Brain pericyte (primary cell): ENCODE measurements around the gene RALGPS1.

ENCODE experiments used
- DNase-seq: peaks from one replicate; pipeline ENCODE4 v3.0.0-alpha.2; 2012; ENCODE audit warnings: low read depth, low spot score

Gene RALGPS1

GRCh38 chr9:127185931-127186781 is 271.6 kb downstream of the RALGPS1 start:
- DNase-seq: peak; percentile 87

DNA sequence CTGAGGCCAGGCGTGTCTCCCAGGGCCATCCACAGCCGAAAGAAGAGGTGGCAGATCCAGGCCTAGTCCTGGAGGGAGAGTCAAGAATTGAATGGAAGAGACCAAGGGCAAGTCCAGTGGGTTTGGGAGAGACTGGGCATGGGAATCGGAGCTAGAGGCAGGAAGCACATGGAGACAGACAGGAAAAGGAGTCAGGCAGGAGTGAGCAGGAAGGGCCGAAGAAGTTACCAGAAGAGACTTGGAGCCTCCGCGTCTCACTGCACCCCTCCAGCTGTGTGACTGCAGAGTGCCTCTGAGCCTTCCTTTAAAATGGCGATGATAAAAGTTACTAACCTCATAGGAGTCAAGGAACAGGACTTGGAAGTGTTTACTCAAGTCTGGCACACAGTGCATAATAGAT is 272.2 kb downstream of the RALGPS1 start:
- no peak for DNase-seq

DNA sequence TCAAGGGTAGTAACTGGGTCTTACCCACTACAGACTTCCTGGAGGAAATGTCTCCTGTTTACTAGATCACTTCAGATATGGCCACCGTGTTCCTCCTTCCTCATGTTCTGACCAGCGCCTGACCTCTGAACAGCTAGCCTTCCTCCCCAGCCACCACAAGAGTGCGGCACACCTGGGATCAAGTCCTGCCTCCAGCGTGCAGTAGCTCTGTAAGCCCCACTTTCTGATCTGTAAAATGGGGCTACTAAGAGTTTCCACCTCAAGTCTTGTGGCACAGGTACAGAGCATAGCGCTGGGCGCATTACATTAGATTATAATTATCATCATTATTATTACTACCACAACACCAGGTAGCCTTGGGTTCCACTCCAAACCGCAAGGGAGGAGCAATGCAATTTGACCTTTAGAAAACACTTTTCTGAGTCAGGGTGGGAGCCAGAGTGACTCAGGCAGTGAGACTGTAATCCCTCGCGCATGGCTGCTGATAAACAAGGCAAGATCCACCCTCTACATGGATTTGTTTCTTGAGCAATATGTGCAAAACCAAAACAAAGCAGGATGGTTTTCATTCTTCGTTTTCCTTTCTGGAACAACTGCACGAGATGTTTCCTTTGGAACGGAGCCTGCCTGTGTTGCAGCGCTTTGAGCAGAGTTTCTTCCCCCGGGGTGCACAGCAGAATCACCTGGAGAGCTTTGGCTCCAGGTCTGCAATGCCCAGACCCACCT is 272.8 kb downstream of the RALGPS1 start:
- peak; percentile 93 for DNase-seq

DNA sequence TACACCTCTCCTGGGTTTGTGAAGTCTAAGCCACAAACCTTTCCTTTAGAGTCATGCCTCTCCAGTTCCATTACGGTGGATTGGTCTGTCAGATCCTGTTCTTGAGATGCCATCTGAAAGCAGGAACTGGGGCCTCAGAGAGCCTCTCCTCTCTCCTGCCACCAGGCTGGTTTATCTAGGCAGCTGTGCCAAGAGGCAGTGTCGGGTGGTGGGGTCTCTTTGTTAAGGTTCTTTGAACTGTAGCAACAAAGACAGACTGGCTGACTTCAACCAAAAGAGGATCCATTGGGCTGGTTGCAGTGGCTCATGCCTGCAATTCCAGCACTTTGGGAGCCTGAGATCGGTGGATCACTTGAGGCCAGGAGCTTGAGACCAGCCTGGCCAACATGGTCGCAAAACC is 273.8 kb downstream of the RALGPS1 start:
- DNase-seq: no peak

DNA sequence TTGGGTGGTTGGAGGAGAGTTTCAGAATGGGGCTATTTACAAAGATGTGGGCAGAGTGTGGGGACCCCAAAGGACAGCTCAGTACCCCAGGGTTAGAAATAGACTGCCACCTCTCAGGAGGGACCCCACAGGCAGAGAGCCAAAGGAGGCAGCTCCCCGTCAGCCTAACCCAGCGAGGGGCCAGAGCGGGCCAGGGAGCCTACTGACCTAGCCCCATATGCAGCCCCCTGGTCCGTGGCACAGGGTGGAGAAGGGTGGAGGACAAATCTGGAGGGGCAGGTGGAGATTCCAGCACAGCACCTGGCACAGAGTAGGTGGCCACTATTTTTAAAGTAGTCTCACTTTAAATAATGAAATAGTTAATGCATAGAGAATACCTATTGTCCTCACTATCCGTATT is 275.0 kb downstream of the RALGPS1 start:
- DNase-seq: no peak

- no peak for DNase-seq
Observed at GRCh38 chr9:127192744-127193143, 278.2 kb downstream of the RALGPS1 start.

GRCh38 chr9:127193483-127193882 is 278.9 kb downstream of the RALGPS1 start:
- no peak for DNase-seq

DNA sequence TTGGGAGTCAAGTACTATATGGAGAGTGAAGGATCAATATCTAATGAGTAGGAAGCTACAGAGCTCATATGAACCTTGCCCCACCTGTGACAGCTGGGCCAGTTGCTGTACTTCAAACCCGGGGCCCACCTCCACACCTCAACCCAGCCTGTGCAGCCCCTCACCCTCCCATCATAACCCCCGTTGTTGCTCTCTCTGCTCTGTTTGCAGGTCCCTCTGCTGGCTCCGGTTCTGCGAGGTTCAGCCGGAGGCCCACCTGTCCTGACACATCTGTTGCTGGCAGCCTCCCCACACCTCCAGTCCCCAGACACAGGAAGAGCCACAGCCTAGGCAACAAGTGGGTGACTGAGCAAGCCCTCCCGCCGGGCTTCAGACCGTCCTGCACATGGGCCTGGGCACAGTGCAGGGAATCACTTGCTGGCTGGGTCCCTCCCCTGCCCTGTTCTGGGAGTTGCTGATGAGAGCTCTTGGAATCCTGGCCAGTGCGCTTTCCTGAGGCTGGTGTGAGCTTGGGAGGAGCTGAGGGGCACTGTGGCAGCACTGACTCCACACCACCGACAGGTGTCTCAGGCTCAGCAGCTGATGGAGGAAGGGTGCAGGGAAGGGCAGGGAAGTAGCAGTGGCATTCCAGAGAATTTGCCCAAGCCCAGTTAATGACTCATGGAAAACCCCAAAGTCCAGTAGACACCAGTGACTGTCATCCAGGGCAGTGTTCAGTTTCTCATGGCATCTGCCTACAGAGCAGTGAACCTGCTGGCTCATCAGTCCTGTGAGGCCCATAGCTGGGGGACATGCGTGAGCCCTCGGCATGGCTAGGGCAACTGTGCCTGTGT is 280.5 kb downstream of the RALGPS1 start:
- DNase-seq: no peak

- no peak for DNase-seq
Observed at GRCh38 chr9:127195976-127196825, 281.6 kb downstream of the RALGPS1 start.

- DNase-seq: no peak
Observed at GRCh38 chr9:127196826-127197145, 282.2 kb downstream of the RALGPS1 start.

- DNase-seq: no peak
Observed at GRCh38 chr9:127197186-127197860, 282.7 kb downstream of the RALGPS1 start.

GRCh38 chr9:127197861-127198430 is 283.4 kb downstream of the RALGPS1 start:
- DNase-seq: no peak

GRCh38 chr9:127198587-127198986 is 284.0 kb downstream of the RALGPS1 start:
- DNase-seq: no peak

- DNase-seq: no peak
Observed at GRCh38 chr9:127199001-127199791, 284.6 kb downstream of the RALGPS1 start.

DNA sequence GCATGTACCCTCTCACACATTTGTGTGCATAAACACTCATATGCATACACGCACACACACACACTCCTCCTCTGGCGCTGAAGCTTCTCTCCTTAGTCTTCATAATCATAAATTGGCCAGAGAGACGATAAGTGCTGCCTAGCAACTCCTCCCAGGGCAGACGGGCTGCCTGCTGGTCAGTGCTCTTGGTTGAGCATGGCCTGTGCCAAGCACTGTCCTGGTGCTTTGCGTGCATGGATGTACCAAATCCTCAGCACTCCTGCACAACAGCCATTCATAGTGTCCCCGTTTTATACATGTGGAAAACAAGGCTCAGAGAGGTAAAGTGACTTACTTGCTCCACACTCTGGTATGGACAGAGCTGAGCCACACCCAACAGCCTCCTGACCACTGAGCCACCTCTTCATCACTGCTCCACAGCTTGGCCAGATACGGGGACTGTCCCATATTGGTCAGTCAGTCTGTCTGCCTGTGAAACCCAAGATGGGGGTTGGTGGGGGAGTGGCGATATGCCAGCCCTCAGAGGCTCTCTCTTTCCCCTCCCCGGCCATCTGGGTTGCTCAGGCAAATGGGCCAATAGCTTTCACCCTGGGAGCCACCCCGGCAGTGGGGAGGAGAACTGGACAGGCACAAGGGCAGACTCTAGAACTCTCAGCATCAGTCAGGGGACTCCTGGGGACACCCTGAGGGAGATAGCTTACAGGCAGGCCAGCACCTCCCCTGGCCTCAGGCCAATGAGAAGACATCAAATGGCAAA is 285.7 kb downstream of the RALGPS1 start:
- no peak for DNase-seq

DNA sequence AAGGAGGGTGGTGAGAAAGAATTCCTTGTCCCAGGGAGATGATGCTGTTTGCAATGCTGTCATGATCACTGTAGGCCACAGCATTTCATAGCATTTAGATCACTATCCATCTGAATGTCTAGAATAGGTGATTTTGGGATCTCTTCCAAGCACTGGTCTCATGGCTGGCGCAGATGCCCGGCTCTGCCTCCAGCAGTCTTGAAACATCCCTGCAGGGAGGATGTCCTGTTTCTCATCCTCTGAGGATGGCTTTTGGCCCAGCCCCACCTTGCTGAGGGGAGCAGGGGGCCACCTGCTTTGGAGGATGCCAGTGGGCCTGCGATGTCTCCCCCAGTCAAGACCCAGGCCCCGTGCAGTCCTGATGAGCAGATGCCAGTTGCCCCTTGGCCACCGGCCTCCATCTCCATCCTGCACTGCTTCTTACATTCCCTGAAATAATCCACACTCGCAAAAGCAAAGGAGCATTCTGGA is 286.5 kb downstream of the RALGPS1 start:
- DNase-seq: no peak

DNA sequence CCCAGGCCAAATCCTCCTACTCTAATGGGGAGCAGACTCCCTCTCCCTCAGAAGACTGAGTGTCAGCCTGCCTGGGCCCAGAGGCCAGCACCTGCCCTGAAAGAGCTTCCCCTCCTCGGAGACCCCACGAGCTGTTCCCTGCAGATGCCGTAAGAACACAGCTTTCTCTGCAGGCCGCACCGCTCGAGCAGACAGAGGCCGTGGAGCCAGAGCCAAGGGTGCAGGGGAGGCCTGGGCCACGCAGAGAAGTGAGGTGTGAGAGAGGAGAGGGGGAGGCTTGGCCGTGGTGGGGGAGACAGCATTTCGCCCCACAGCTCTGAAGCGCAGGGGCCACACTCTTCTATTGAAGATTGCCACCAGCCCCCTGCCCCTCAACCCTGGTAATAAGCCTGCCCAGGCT is 287.1 kb downstream of the RALGPS1 start:
- DNase-seq: no peak

- no peak for DNase-seq
Observed at GRCh38 chr9:127202461-127203169, 288.0 kb downstream of the RALGPS1 start.
